Embryonic facial prominence (tissue), 1 donor: ENCODE results near the gene CTNNA2.
"Not testable (repeated sequence)": the region's sequence is repeated elsewhere in the genome, so short reads cannot be mapped to it uniquely, and the experiment has no call there.

Experiments used
- DNase-seq: peaks from one replicate; pipeline ENCODE4 v3.0.0-alpha.2; 2016; ENCODE audit errors: extremely low spot score

The CTNNA2 gene

GRCh38 chr2:80030135-80030534, 517.3 kb downstream of the CTNNA2 start:
- DNase-seq, result no peak

- not testable (repeated sequence) for DNase-seq
These were observed 519.8 kb downstream of the CTNNA2 start for GRCh38 chr2:80032684-80033083.

GRCh38 chr2:80035749-80036285, 523.0 kb downstream of the CTNNA2 start:
- no peak for DNase-seq

- no peak for DNase-seq
These were observed 524.5 kb downstream of the CTNNA2 start for GRCh38 chr2:80037310-80037709.

GRCh38 chr2:80040226-80040625, 527.4 kb downstream of the CTNNA2 start:
- DNase-seq, result no peak

- DNase-seq, result no peak
These were observed 529.8 kb downstream of the CTNNA2 start for GRCh38 chr2:80042635-80043034.

- DNase-seq, result no peak
These were observed 535.4 kb downstream of the CTNNA2 start for GRCh38 chr2:80048296-80048695.

GRCh38 chr2:80050246-80050645, 537.4 kb downstream of the CTNNA2 start:
- no peak for DNase-seq

GRCh38 chr2:80053522-80054345, 540.9 kb downstream of the CTNNA2 start:
- DNase-seq, result no peak

- DNase-seq, result no peak
These were observed 541.5 kb downstream of the CTNNA2 start for GRCh38 chr2:80054346-80054675.

GRCh38 chr2:80057956-80058355, 545.1 kb downstream of the CTNNA2 start:
- DNase-seq, result no peak

- DNase-seq, result no peak
These were observed 545.7 kb downstream of the CTNNA2 start for GRCh38 chr2:80058562-80058961.

GRCh38 chr2:80059447-80059846, 546.6 kb downstream of the CTNNA2 start:
- no peak for DNase-seq

GRCh38 chr2:80061881-80062280, 549.0 kb downstream of the CTNNA2 start:
- no peak for DNase-seq

GRCh38 chr2:80062298-80062697, 549.4 kb downstream of the CTNNA2 start:
- DNase-seq, result no peak

- no peak for DNase-seq
These were observed 555.3 kb downstream of the CTNNA2 start for GRCh38 chr2:80068038-80068731.

GRCh38 chr2:80070587-80070986, 557.7 kb downstream of the CTNNA2 start:
- no peak for DNase-seq

GRCh38 chr2:80071941-80072340, 559.1 kb downstream of the CTNNA2 start:
- no peak for DNase-seq

- no peak for DNase-seq
These were observed 560.3 kb downstream of the CTNNA2 start for GRCh38 chr2:80073134-80073561.

- no peak for DNase-seq
These were observed 561.6 kb downstream of the CTNNA2 start for GRCh38 chr2:80074321-80075070.

- no peak for DNase-seq
These were observed 562.9 kb downstream of the CTNNA2 start for GRCh38 chr2:80075719-80076118.
